HG03432 (cell line): ENCODE data around the gene DEPP1.
A peak's percentile ranks its signal among the peaks of the same experiment; 100 is the strongest.

Source experiments
- ATAC-seq: cut with Tn5 transposase; IDR thresholded peaks from one replicate; pipeline ENCODE4 v1.9.1; 2021; ENCODE audit warnings: mild to moderate bottlenecking, moderate library complexity; ENCODE audit not compliant: unreplicated experiment

DEPP1 gene

GRCh38 chr10:44993922-44994751 is 15.5 kb upstream of the DEPP1 start:
- ATAC-seq = no peak

DNA sequence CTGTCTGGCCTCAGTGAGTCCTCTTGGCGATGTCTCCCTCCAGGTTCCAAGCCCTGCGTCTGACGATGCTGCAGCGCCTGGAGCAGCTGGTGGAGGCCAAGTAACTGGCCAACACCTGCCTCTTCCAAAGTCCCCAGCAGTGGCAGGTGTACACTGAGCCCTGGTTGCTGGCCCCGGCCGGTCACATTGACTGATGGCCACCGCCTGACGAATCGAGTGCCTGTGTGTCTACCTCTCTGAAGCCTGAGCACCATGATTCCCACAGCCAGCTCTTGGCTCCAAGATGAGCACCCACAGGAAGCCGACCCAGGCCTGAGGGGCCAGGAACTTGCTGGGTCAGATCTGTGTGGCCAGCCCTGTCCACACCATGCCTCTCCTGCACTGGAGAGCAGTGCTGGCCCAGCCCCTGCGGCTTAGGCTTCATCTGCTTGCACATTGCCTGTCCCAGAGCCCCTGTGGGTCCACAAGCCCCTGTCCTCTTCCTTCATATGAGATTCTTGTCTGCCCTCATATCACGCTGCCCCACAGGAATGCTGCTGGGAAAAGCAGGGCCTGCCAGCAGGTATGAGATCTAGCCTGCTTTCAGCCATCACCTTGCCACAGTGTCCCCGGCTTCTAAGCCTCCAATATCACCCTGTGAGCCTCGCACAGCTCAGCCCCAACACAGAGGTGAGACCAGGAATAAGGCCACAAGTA is 14.8 kb upstream of the DEPP1 start:
- ATAC-seq = no peak

GRCh38 chr10:44992732-44993225 is 14.2 kb upstream of the DEPP1 start:
- no peak for ATAC-seq

GRCh38 chr10:44992070-44992731 is 13.6 kb upstream of the DEPP1 start:
- no peak for ATAC-seq

GRCh38 chr10:44991571-44991970 is 13.0 kb upstream of the DEPP1 start:
- no peak for ATAC-seq

GRCh38 chr10:44990965-44991364 is 12.4 kb upstream of the DEPP1 start:
- ATAC-seq = no peak

- no peak for ATAC-seq
Measured at GRCh38 chr10:44990302-44990655, 11.7 kb upstream of the DEPP1 start.

DNA sequence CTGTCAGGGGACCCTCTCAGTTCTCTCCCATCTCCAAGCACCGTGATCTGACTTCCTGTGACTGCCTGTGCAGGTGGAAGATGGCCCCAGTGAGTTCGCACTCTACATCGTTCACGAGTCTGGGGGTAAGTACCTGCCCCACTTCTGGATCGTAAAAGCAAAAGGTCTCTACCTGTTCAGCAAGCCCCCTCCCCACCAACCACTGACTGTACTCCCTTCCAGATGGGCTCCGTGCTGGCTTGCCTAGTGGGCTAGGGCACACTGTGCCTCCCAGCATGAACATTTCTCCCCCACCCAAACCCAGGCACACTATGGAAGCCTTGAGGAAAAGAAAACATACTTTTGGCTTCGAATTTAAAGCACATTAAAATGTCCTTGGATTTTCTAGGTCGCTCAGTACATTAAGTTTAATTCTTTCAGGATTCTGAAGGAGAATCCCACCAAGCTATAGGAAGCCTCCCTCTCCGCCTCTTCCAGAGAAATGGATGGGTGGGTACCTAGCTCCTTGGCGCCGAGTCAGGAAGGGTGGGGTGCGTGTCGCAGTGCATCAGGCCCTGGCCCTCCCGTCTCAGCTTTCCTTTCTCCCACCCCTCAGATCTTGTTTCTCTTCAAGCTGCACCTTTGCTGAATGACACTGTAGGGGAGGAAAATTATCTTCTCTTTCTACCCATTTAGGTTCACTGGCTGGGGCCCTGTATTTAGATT is 11.1 kb upstream of the DEPP1 start:
- no peak for ATAC-seq

DNA sequence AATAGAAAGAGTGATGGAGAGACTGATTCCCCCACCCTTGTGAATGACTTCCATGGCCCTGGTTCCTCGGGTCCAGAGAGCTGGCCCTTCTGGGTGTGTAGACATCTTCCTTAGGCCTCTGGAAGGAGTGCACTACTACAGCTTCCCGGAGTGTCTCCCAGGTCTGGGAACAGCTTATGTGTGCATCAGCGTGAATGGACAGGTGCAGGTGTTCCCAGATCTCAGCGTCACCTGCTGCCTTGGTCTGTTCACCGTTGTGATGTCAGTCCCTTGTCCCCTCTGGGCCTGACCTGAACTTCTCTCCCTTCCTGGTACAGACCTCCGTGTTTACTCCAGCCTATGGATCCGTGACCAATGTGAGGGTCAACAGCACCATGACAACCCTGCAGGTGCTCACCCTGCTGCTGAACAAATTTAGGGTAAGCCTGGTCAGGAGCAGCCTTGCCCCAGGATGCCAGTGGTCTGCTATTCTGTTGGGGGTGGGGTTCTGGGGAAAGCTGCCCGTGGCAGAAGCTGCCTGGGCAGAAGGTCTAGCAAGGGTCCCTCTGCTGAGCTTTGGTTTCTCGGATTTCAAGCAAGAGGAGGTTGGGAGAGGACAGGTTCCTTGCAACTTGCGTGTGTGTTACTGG is 10.5 kb upstream of the DEPP1 start:
- no peak for ATAC-seq

- ATAC-seq = no peak
Measured at GRCh38 chr10:44986670-44987069, 8.1 kb upstream of the DEPP1 start.

- no peak for ATAC-seq
Measured at GRCh38 chr10:44986179-44986578, 7.6 kb upstream of the DEPP1 start.

- no peak for ATAC-seq
Measured at GRCh38 chr10:44985175-44985681, 6.6 kb upstream of the DEPP1 start.

GRCh38 chr10:44984671-44985101 is 6.1 kb upstream of the DEPP1 start:
- ATAC-seq = no peak

DNA sequence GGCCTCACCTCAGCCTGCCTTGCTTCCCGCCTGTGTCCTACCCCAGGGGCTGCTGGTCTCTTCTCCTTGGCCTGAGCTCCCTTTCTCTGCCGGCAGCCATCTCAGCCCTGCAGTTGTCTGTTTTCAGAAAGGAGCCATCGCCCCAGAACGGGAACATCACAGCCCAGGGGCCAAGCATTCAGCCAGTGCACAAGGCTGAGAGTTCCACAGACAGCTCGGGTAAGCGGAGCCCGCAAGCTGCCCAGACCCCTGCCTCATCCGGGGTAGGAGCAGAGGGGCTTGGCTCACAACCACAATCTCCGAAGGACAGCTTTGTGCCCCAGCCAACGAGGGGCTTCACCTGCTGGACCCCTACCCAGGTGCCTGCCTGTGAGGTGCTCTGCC is 5.3 kb upstream of the DEPP1 start:
- no peak for ATAC-seq

GRCh38 chr10:44983066-44983894 is 4.7 kb upstream of the DEPP1 start:
- ATAC-seq = no peak

- no peak for ATAC-seq
Measured at GRCh38 chr10:44982496-44982895, 3.9 kb upstream of the DEPP1 start.

- no peak for ATAC-seq
Measured at GRCh38 chr10:44982114-44982460, 3.5 kb upstream of the DEPP1 start.

DNA sequence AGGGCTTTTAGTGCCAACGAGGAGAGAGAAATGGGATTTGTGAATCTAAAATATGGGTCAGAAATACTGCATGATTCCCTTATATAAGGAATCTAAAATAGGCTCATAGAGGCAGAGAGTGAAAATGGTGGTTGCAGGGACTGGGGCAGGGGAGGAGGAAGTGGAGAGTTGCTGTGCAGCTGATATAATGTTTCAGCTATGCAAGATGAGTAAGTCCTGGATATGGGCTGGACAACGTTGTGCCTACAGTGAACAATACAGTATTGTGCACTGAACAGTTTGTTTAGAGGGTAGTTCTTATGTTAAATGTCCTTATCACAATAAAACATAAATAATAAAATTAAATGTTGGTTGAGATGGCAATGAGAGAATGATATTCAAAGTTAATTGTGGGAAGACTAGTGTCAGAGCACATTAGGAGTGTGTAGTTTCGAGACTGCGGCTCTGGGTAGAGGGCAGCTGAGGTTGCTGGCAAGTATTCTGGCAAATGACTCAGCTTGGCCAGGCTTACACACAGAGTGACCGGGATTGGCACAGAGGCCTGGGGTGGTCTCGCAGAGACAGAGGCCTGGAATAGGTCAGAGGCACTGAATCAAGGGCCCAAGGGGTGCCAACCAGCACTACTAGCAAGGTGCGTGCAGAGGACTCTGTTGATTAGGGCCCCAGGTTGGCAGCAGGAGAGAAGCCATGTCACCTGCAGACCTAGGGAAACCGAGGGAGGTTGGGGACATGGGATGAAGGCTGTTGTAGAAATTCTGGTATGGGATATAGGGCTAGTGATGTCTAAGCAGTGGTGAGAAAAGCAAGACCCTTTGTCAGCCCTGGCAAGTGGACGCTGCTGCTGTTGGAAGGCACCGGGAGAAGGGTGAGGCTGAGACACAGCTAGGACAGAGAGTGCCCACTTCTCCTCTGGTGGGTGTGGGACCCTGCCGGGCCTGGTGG is 2.8 kb upstream of the DEPP1 start:
- ATAC-seq = peak; percentile 59
